ENCODE data around the gene EXPH5.

EXPH5 gene

GRCh38 chr11:108562746-108563581 is 30.6 kb downstream of the EXPH5 start:
- DNase-seq (no peak), ATAC-seq (no peak)

- no peak for DNase-seq
- ATAC-seq, result no peak
Measured at GRCh38 chr11:108561535-108561991, 32.0 kb downstream of the EXPH5 start.

GRCh38 chr11:108559904-108560303 is 33.7 kb downstream of the EXPH5 start:
- ATAC-seq (no peak), DNase-seq (no peak)

- ATAC-seq, result no peak
- no peak for DNase-seq
Measured at GRCh38 chr11:108559340-108559739, 34.2 kb downstream of the EXPH5 start.

GRCh38 chr11:108558222-108558621 is 35.3 kb downstream of the EXPH5 start:
- DNase-seq (no peak), ATAC-seq (no peak)

- no peak for DNase-seq
- ATAC-seq, result no peak
Measured at GRCh38 chr11:108556019-108556418, 37.5 kb downstream of the EXPH5 start.

GRCh38 chr11:108551651-108552462 is 41.7 kb downstream of the EXPH5 start:
- ATAC-seq, result no peak
- no peak for DNase-seq

GRCh38 chr11:108549319-108549885 is 44.2 kb downstream of the EXPH5 start:
- DNase-seq, result no peak
- no peak for ATAC-seq

GRCh38 chr11:108545909-108546501 is 47.6 kb downstream of the EXPH5 start:
- ATAC-seq (no peak), DNase-seq (no peak)

- ATAC-seq, result no peak
- no peak for DNase-seq
Measured at GRCh38 chr11:108543316-108543964, 50.1 kb downstream of the EXPH5 start.

- ATAC-seq (no peak), DNase-seq (no peak)
Measured at GRCh38 chr11:108541531-108541930, 52.0 kb downstream of the EXPH5 start.

GRCh38 chr11:108538502-108538901 is 55.1 kb downstream of the EXPH5 start:
- DNase-seq (no peak), ATAC-seq (no peak)

GRCh38 chr11:108538022-108538424 is 55.5 kb downstream of the EXPH5 start:
- ATAC-seq, result no peak
- no peak for DNase-seq

GRCh38 chr11:108536783-108537182 is 56.8 kb downstream of the EXPH5 start:
- ATAC-seq, result no peak
- DNase-seq, result no peak

GRCh38 chr11:108535384-108535955 is 58.1 kb downstream of the EXPH5 start:
- ATAC-seq, result no peak
- DNase-seq, result no peak

- ATAC-seq (no peak), DNase-seq (no peak)
Measured at GRCh38 chr11:108534274-108534882, 59.2 kb downstream of the EXPH5 start.

- ATAC-seq (no peak), DNase-seq (no peak)
Measured at GRCh38 chr11:108530426-108530825, 63.1 kb downstream of the EXPH5 start.

GRCh38 chr11:108527382-108527781 is 66.2 kb downstream of the EXPH5 start:
- no peak for DNase-seq
- ATAC-seq, result no peak

GRCh38 chr11:108525161-108525560 is 68.4 kb downstream of the EXPH5 start:
- ATAC-seq, result no peak

GRCh38 chr11:108524422-108524821 is 69.1 kb downstream of the EXPH5 start:
- DNase-seq, result no peak
- no peak for ATAC-seq

More at GRCh38 chr11:108525161-108525560, 68.4 kb downstream of the EXPH5 start:
- DNase-seq, result no peak

GRCh38 chr11:108522318-108522717 is 71.2 kb downstream of the EXPH5 start:
- DNase-seq, result no peak
- no peak for ATAC-seq
